ENCODE data around the gene FBXL17. TPM values are rescaled to one million over a fixed set of nuclear protein-coding genes. Genes with fewer than 3 reads are reported as not detected.
"Not testable (repeated sequence)": the region's sequence is repeated elsewhere in the genome, so short reads cannot be mapped to it uniquely, and the experiment has no call there.

FBXL17 gene
- total and polyA plus RNA-seq, 4 donors = 30.0 to 58.0 (median 40.3) TPM

DNA sequence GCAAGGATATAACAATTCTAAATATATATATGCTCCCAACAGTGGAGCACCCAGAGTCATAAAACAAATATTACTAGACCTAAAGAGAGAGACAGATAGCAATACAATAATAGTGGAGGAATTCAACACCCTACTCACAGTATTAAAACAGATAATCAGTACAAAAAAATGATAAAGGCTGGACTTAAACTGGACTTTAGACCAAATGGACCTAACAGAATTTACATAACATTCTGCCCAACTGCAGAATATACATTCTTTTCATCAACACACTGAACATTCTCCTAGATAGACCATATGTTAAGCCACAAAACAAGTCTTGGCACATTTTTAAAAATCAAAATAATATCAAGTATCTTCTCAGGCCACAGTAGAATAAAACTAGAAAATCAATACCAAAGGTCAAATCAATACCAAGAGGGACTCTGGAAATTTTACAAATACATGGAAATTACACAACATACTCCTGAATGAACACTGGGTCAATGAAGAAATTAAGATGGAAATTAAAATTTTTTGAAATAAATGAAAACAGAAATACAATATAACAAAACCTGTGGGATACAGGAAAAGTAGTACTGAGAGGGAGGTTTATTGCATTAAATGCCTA is 100.8 kb downstream of the FBXL17 start:
- H3K4me1 ChIP-seq (ENCODE audit: control insufficient read depth, insufficient read depth, low read length) = peaks cover 9% of the 10 kb centered on the region
- no peaks in the 10 kb centered on the region for H3K36me3 ChIP-seq (ENCODE audit: control insufficient read depth, insufficient read depth, low read length)
- no peak overlapping the region for H3K4me3 ChIP-seq (ENCODE audit: low read depth, low read length)
- H3K27me3 ChIP-seq (ENCODE audit: control insufficient read depth, insufficient read depth, low read length) = no peaks in the 10 kb centered on the region
- DNase-seq (ENCODE audit: low read depth in 4 of 6, low spot score in 6 of 6) = no peak
- no peaks in the 10 kb centered on the region for H3K9me3 ChIP-seq (ENCODE audit: control insufficient read depth, insufficient read depth, low read length)
- no peak overlapping the region for H3K27ac ChIP-seq (ENCODE audit: low read depth, low read length)

DNA sequence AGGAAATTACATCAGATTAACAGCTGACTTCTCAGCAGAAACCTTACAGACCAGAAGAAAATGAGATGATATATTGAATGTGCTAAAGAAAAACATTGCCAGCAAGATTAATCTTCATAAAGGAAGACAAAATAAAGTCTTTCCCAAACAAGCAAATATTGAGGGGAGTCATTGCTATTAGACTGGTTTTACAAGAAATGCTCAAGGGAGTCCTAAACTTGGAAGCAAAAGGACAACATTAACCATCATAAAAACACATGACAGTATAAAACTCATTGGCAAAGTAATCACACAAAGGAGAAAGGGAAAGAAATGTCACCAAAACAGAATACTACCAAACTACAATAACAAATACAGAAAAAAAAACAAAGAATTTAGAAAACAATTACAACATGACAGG is 101.7 kb downstream of the FBXL17 start:
- no peak for DNase-seq (ENCODE audit: low read depth in 4 of 6, low spot score in 6 of 6)
- Histone ChIP-seq H3K27ac (ENCODE audit: low read depth, low read length) (no peak overlapping the region), H3K9me3 (ENCODE audit: control insufficient read depth, insufficient read depth, low read length) (no peaks in the 10 kb centered on the region), H3K27me3 (ENCODE audit: control insufficient read depth, insufficient read depth, low read length) (no peaks in the 10 kb centered on the region), H3K36me3 (ENCODE audit: control insufficient read depth, insufficient read depth, low read length) (no peaks in the 10 kb centered on the region), H3K4me3 (ENCODE audit: low read depth, low read length) (no peak overlapping the region), H3K4me1 (ENCODE audit: control insufficient read depth, insufficient read depth, low read length) (peaks cover 9% of the 10 kb centered on the region)

GRCh38 chr5:108278285-108279240 is 103.3 kb downstream of the FBXL17 start:
- 92% methylated on average over 3 of the region's 3 CpGs for WGBS (ENCODE audit: insufficient coverage)

GRCh38 chr5:108276187-108277050 is 105.5 kb downstream of the FBXL17 start:
- Histone ChIP-seq H3K27ac (ENCODE audit: low read depth, low read length) (no peak overlapping the region), H3K4me3 (ENCODE audit: low read depth, low read length) (no peak overlapping the region), H3K4me1 (ENCODE audit: control insufficient read depth, insufficient read depth, low read length) (peaks cover 9% of the 10 kb centered on the region), H3K9me3 (ENCODE audit: control insufficient read depth, insufficient read depth, low read length) (no peaks in the 10 kb centered on the region), H3K27me3 (ENCODE audit: control insufficient read depth, insufficient read depth, low read length) (no peaks in the 10 kb centered on the region), H3K36me3 (ENCODE audit: control insufficient read depth, insufficient read depth, low read length) (no peaks in the 10 kb centered on the region)
- no peak for DNase-seq (ENCODE audit: low read depth in 4 of 6, low spot score in 6 of 6)
- no CpG with 5 or more reads among the region's 1 CpG for WGBS (ENCODE audit: insufficient coverage)

More at GRCh38 chr5:108278285-108279240, 103.3 kb downstream of the FBXL17 start:
- DNase-seq (ENCODE audit: low read depth in 4 of 6, low spot score in 6 of 6) = no peak
- Histone ChIP-seq H3K36me3 (ENCODE audit: control insufficient read depth, insufficient read depth, low read length) (no peaks in the 10 kb centered on the region), H3K27ac (ENCODE audit: low read depth, low read length) (no peak overlapping the region), H3K27me3 (ENCODE audit: control insufficient read depth, insufficient read depth, low read length) (no peaks in the 10 kb centered on the region), H3K4me3 (ENCODE audit: low read depth, low read length) (no peak overlapping the region), H3K4me1 (ENCODE audit: control insufficient read depth, insufficient read depth, low read length) (peaks cover 9% of the 10 kb centered on the region), H3K9me3 (ENCODE audit: control insufficient read depth, insufficient read depth, low read length) (no peaks in the 10 kb centered on the region)

DNA sequence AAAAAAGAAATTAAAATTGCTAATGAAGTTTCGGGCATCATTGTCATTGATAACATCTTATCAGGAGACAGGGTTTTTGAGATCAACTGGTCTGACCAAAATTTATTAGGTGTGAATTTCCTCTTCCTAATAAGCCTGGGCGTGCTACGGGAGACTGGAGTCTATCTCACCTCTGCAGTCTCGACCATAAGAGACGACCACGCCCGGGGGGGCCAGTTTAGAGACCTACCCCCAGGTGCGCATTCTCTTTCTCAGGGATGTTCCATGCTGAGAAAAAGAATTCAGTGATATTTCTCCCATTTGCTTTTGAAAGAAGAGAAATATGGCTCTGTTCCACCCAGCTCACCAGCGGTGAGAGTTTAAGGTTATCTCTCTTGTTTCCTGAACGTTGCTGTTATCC is 107.8 kb downstream of the FBXL17 start:
- H3K9me3 ChIP-seq (ENCODE audit: control insufficient read depth, insufficient read depth, low read length); H3K4me3 ChIP-seq (ENCODE audit: low read depth, low read length); DNase-seq (ENCODE audit: low read depth in 4 of 6, low spot score in 6 of 6); H3K4me1 ChIP-seq (ENCODE audit: control insufficient read depth, insufficient read depth, low read length); H3K27me3 ChIP-seq (ENCODE audit: control insufficient read depth, insufficient read depth, low read length); H3K27ac ChIP-seq (ENCODE audit: low read depth, low read length); H3K36me3 ChIP-seq (ENCODE audit: control insufficient read depth, insufficient read depth, low read length): not testable (repeated sequence)
- WGBS (ENCODE audit: insufficient coverage) = no CpG with 5 or more reads among the region's 10 CpGs

DNA sequence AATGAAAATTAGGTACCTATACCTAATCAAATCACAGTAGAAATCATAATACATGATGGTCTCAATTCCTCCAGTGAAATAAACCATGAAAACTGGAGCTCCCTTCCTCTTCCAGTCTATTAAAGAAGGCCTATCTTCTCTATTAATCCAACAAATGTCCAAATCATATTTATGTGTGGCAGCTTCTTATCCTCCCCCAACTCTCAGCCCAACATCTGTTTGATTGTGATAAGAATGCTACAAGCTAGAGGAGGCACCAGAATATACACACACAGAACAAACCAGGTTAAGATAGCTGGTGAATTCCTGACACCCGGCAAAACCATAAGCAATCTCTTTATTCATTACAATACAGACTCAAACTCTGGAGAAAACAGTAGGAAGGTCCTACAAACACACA is 110.8 kb downstream of the FBXL17 start:
- Histone ChIP-seq H3K27ac (ENCODE audit: low read depth, low read length) (no peak overlapping the region), H3K4me3 (ENCODE audit: low read depth, low read length) (no peak overlapping the region), H3K9me3 (ENCODE audit: control insufficient read depth, insufficient read depth, low read length) (peaks cover 2% of the 10 kb centered on the region), H3K27me3 (ENCODE audit: control insufficient read depth, insufficient read depth, low read length) (no peaks in the 10 kb centered on the region), H3K36me3 (ENCODE audit: control insufficient read depth, insufficient read depth, low read length) (no peaks in the 10 kb centered on the region), H3K4me1 (ENCODE audit: control insufficient read depth, insufficient read depth, low read length) (no peaks in the 10 kb centered on the region)
- no CpG with 5 or more reads among the region's 1 CpG for WGBS (ENCODE audit: insufficient coverage)
- no peak for DNase-seq (ENCODE audit: low read depth in 4 of 6, low spot score in 6 of 6)

DNA sequence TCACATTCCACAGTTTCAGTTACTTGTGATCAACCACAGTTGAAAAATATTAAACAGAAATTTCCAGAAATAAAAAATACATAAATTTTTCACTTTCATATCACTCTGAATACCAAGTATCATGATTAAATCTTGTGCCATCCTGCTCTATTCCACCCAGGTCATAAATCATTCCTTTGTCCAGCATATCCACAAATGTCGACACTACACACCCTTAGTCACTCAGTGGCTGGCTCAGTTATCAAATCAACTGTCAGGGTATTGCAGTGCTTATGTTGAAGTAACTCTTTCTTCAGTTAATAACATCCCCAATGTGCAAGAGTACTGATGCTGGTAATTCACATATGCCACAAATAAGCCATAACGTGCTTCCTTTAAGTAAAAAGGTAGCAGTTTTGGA is 115.7 kb downstream of the FBXL17 start:
- WGBS (ENCODE audit: insufficient coverage) = 100% methylated on average over 1 of the region's 2 CpGs
- no peaks in the 10 kb centered on the region for H3K4me1 ChIP-seq (ENCODE audit: control insufficient read depth, insufficient read depth, low read length)
- no peaks in the 10 kb centered on the region for H3K36me3 ChIP-seq (ENCODE audit: control insufficient read depth, insufficient read depth, low read length)
- DNase-seq (ENCODE audit: low read depth in 4 of 6, low spot score in 6 of 6) = no peak
- no peak overlapping the region for H3K27ac ChIP-seq (ENCODE audit: low read depth, low read length)
- H3K9me3 ChIP-seq (ENCODE audit: control insufficient read depth, insufficient read depth, low read length) = peaks cover 2% of the 10 kb centered on the region
- H3K4me3 ChIP-seq (ENCODE audit: low read depth, low read length) = no peak overlapping the region
- no peaks in the 10 kb centered on the region for H3K27me3 ChIP-seq (ENCODE audit: control insufficient read depth, insufficient read depth, low read length)

GRCh38 chr5:108264533-108264932 is 117.4 kb downstream of the FBXL17 start:
- no CpG with 5 or more reads among the region's 2 CpGs for WGBS (ENCODE audit: insufficient coverage)
- H3K27ac ChIP-seq (ENCODE audit: low read depth, low read length) = no peak overlapping the region
- no peaks in the 10 kb centered on the region for H3K36me3 ChIP-seq (ENCODE audit: control insufficient read depth, insufficient read depth, low read length)
- no peaks in the 10 kb centered on the region for H3K27me3 ChIP-seq (ENCODE audit: control insufficient read depth, insufficient read depth, low read length)
- no peak overlapping the region for H3K4me3 ChIP-seq (ENCODE audit: low read depth, low read length)
- H3K4me1 ChIP-seq (ENCODE audit: control insufficient read depth, insufficient read depth, low read length) = no peaks in the 10 kb centered on the region
- DNase-seq (ENCODE audit: low read depth in 4 of 6, low spot score in 6 of 6) = no peak
- H3K9me3 ChIP-seq (ENCODE audit: control insufficient read depth, insufficient read depth, low read length) = no peaks in the 10 kb centered on the region

GRCh38 chr5:108263338-108263737 is 118.6 kb downstream of the FBXL17 start:
- no peak for DNase-seq (ENCODE audit: low read depth in 4 of 6, low spot score in 6 of 6)

More at GRCh38 chr5:108263338-108263737, 118.6 kb downstream of the FBXL17 start:
- Histone ChIP-seq H3K27ac (ENCODE audit: low read depth, low read length) (no peak overlapping the region), H3K4me1 (ENCODE audit: control insufficient read depth, insufficient read depth, low read length) (no peaks in the 10 kb centered on the region), H3K4me3 (ENCODE audit: low read depth, low read length) (no peak overlapping the region), H3K27me3 (ENCODE audit: control insufficient read depth, insufficient read depth, low read length) (no peaks in the 10 kb centered on the region), H3K9me3 (ENCODE audit: control insufficient read depth, insufficient read depth, low read length) (no peaks in the 10 kb centered on the region), H3K36me3 (ENCODE audit: control insufficient read depth, insufficient read depth, low read length) (no peaks in the 10 kb centered on the region)
